ENCODE data around the gene TMEM165.
"Not testable (repeated sequence)": the region's sequence is repeated elsewhere in the genome, so short reads cannot be mapped to it uniquely, and the experiment has no call there.

Gene TMEM165

GRCh38 chr4:55395529-55396307 is at the start of gene TMEM165:
TSS of gene TMEM165 (plus strand) at chr4:55395957. CDS start at chr4:55396190, 233 bp downstream.
- peak; percentile 95 for DNase-seq

GRCh38 chr4:55345980-55346850 is 49.5 kb upstream of the TMEM165 start, which contains the start of gene SRD5A3:
TSS of gene SRD5A3 (plus strand) at chr4:55346242. CDS start at chr4:55346337, 95 bp downstream.
- DNase-seq = peak; percentile 96

- DNase-seq = no peak
Observed at GRCh38 chr4:55346851-55347255, 48.9 kb upstream of the TMEM165 start.

GRCh38 chr4:55347610-55348228 is 48.0 kb upstream of the TMEM165 start:
- no peak for DNase-seq

- no peak for DNase-seq
Observed at GRCh38 chr4:55348466-55348865, 47.3 kb upstream of the TMEM165 start.

- DNase-seq = not testable (repeated sequence)
Observed at GRCh38 chr4:55350870-55351269, 44.9 kb upstream of the TMEM165 start.

- DNase-seq = no peak
Observed at GRCh38 chr4:55351824-55352223, 43.9 kb upstream of the TMEM165 start.

GRCh38 chr4:55352726-55353125 is 43.0 kb upstream of the TMEM165 start:
- DNase-seq = no peak

GRCh38 chr4:55353228-55353747 is 42.5 kb upstream of the TMEM165 start:
- not testable (repeated sequence) for DNase-seq

GRCh38 chr4:55354648-55355047 is 41.1 kb upstream of the TMEM165 start:
- no peak for DNase-seq

GRCh38 chr4:55355555-55355954 is 40.2 kb upstream of the TMEM165 start:
- no peak for DNase-seq

GRCh38 chr4:55356991-55357461 is 38.7 kb upstream of the TMEM165 start:
- no peak for DNase-seq

- DNase-seq = no peak
Observed at GRCh38 chr4:55358246-55358645, 37.5 kb upstream of the TMEM165 start.

- no peak for DNase-seq
Observed at GRCh38 chr4:55358668-55359067, 37.1 kb upstream of the TMEM165 start.

GRCh38 chr4:55359397-55359916 is 36.3 kb upstream of the TMEM165 start:
- no peak for DNase-seq

- not testable (repeated sequence) for DNase-seq
Observed at GRCh38 chr4:55362938-55363337, 32.8 kb upstream of the TMEM165 start.

GRCh38 chr4:55363691-55364351 is 31.9 kb upstream of the TMEM165 start:
- DNase-seq = no peak

GRCh38 chr4:55364691-55365344 is 30.9 kb upstream of the TMEM165 start:
- no peak for DNase-seq

- no peak for DNase-seq
Observed at GRCh38 chr4:55365345-55365728, 30.4 kb upstream of the TMEM165 start.

GRCh38 chr4:55366621-55367020 is 29.1 kb upstream of the TMEM165 start:
- DNase-seq = no peak

GRCh38 chr4:55367084-55367722 is 28.6 kb upstream of the TMEM165 start:
- DNase-seq = no peak
